ENCODE data around the gene RALGPS1. TPM values are rescaled to one million over a fixed set of nuclear protein-coding genes. Genes with fewer than 3 reads are reported as not detected.

The RALGPS1 gene
- total RNA-seq, 2 experiments from 2014 or later = 1.9 to 2.2 TPM

GRCh38 chr9:127029548-127029947 is 115.0 kb downstream of the RALGPS1 start:
- TF ChIP-seq CTCF (IDR thresholded peaks at IDR 0.05) = no peak
- H3K27ac Mint-ChIP-seq = no peak overlapping the region
- H3K4me3 Mint-ChIP-seq = no peak overlapping the region
- no peaks in the 10 kb centered on the region for H3K4me1 Mint-ChIP-seq (ENCODE audit: low read depth)
- intact Hi-C loops (cut with micrococcal nuclease) = no loop called here
- H3K27me3 Mint-ChIP-seq = peaks cover 4% of the 10 kb centered on the region
- no peaks in the 10 kb centered on the region for H3K36me3 Mint-ChIP-seq (ENCODE audit: low read depth)
- no peaks in the 10 kb centered on the region for H3K9me3 Mint-ChIP-seq
- POLR2A ChIA-PET = interaction anchor here (1.3 kb wide), 1 partner anchor 24 kb away, joined by 5 read pairs; no protein-coding TSS in a partner anchor
- DNase-seq (no peak), ATAC-seq (no peak)
- CTCF ChIA-PET = no interaction called here

- POLR2A ChIA-PET = interaction anchor here (1.3 kb wide), 1 partner anchor 26 kb away, joined by 5 read pairs; no protein-coding TSS in a partner anchor
- H3K9me3 Mint-ChIP-seq = no peaks in the 10 kb centered on the region
- no peaks in the 10 kb centered on the region for H3K27me3 Mint-ChIP-seq
- TF ChIP-seq CTCF (IDR thresholded peaks at IDR 0.05) = no peak
- no peak overlapping the region for H3K4me3 Mint-ChIP-seq
- no peaks in the 10 kb centered on the region for H3K36me3 Mint-ChIP-seq (ENCODE audit: low read depth)
- no peak overlapping the region for H3K27ac Mint-ChIP-seq
- DNase-seq = no peak
- no peaks in the 10 kb centered on the region for H3K4me1 Mint-ChIP-seq (ENCODE audit: low read depth)
- CTCF ChIA-PET = no interaction called here
- no peak for ATAC-seq
- intact Hi-C loops (cut with micrococcal nuclease) = no loop called here
Observed at GRCh38 chr9:127030814-127031740, 116.5 kb downstream of the RALGPS1 start.

- intact Hi-C loops (cut with micrococcal nuclease) = no loop called here
- CTCF ChIA-PET = no interaction called here
- no peaks in the 10 kb centered on the region for H3K27me3 Mint-ChIP-seq
- H3K4me3 Mint-ChIP-seq = no peak overlapping the region
- H3K4me1 Mint-ChIP-seq (ENCODE audit: low read depth) = no peaks in the 10 kb centered on the region
- TF ChIP-seq CTCF (IDR thresholded peaks at IDR 0.05) = no peak
- POLR2A ChIA-PET = no interaction called here
- ATAC-seq (no peak), DNase-seq (no peak)
- no peaks in the 10 kb centered on the region for H3K9me3 Mint-ChIP-seq
- H3K36me3 Mint-ChIP-seq (ENCODE audit: low read depth) = no peaks in the 10 kb centered on the region
- H3K27ac Mint-ChIP-seq = no peak overlapping the region
Observed at GRCh38 chr9:127032256-127032655, 117.7 kb downstream of the RALGPS1 start.

- ATAC-seq = no peak
- Mint-ChIP-seq H3K4me3 (no peak overlapping the region), H3K4me1 (ENCODE audit: low read depth) (no peaks in the 10 kb centered on the region), H3K27ac (no peak overlapping the region), H3K27me3 (no peaks in the 10 kb centered on the region), H3K36me3 (ENCODE audit: low read depth) (no peaks in the 10 kb centered on the region), H3K9me3 (no peaks in the 10 kb centered on the region)
- intact Hi-C loops (cut with micrococcal nuclease) = no loop called here
- ChIA-PET CTCF (no interaction called here), POLR2A (no interaction called here)
- TF ChIP-seq CTCF (IDR thresholded peaks at IDR 0.05) = no peak
- no peak for DNase-seq
Observed at GRCh38 chr9:127033061-127033460, 118.5 kb downstream of the RALGPS1 start.

- Mint-ChIP-seq H3K27ac (no peak overlapping the region), H3K4me3 (no peak overlapping the region), H3K9me3 (no peaks in the 10 kb centered on the region), H3K36me3 (ENCODE audit: low read depth) (no peaks in the 10 kb centered on the region), H3K4me1 (ENCODE audit: low read depth) (no peaks in the 10 kb centered on the region), H3K27me3 (no peaks in the 10 kb centered on the region)
- DNase-seq (no peak), ATAC-seq (no peak)
- ChIA-PET CTCF (interaction anchor here (0.9 kb wide), 1 partner anchor 68 kb away, joined by 3 read pairs; no protein-coding TSS in a partner anchor), POLR2A (no interaction called here)
- TF ChIP-seq CTCF (IDR thresholded peaks at IDR 0.05) = no peak
- intact Hi-C loops (cut with micrococcal nuclease) = no loop called here
Observed at GRCh38 chr9:127033789-127034188, 119.2 kb downstream of the RALGPS1 start.
